D721Med (cell line): Measurements from ENCODE around the gene CHRM1.
"Not testable (repeated sequence)": the region's sequence is repeated elsewhere in the genome, so short reads cannot be mapped to it uniquely, and the experiment has no call there.

Experiments used
- DNase-seq: peaks from one replicate; pipeline ENCODE4 v3.0.0; 2011; ENCODE audit warnings: low spot score; ENCODE audit not compliant: insufficient read length
- FAIRE-seq: peaks from 2 replicates; lab custom pipeline; 2011; peaks lifted over from hg19 to GRCh38; lab: Jason Lieb, UNC
- CTCF ChIP-seq: IDR thresholded peaks from 2 replicates; pipeline ENCODE4 v1.5.1; 2012; ENCODE audit warnings: mild to moderate bottlenecking, control low read depth; ENCODE audit not compliant: insufficient read depth; ENCODE audit errors: missing control alignments

Gene CHRM1

GRCh38 chr11:62874851-62875250 is 46.3 kb downstream of the CHRM1 start:
- DNase-seq (no peak), FAIRE-seq (no peak)
- no peak for TF ChIP-seq CTCF

- FAIRE-seq (no peak), DNase-seq (no peak)
- no peak for TF ChIP-seq CTCF
Observed at GRCh38 chr11:62865635-62866034, 55.5 kb downstream of the CHRM1 start.

GRCh38 chr11:62863687-62864335 is 57.4 kb downstream of the CHRM1 start:
- DNase-seq (no peak), FAIRE-seq (no peak)
- TF ChIP-seq CTCF, result no peak

- FAIRE-seq, DNase-seq: not testable (repeated sequence)
Observed at GRCh38 chr11:62861564-62862192, 59.5 kb downstream of the CHRM1 start.

GRCh38 chr11:62860835-62861563 is 60.2 kb downstream of the CHRM1 start:
- FAIRE-seq, result no peak
- no peak for TF ChIP-seq CTCF
- DNase-seq, result no peak

GRCh38 chr11:62859281-62859703 is 61.9 kb downstream of the CHRM1 start:
- not testable (repeated sequence) for DNase-seq, FAIRE-seq
